IPS DF 4.7 (cell line): ENCODE measurements around the gene IDH1.
"Not testable (repeated sequence)": the region's sequence is repeated elsewhere in the genome, so short reads cannot be mapped to it uniquely, and the experiment has no call there.

Experiments used
- DNase-seq: peaks from one replicate; pipeline ENCODE4 v3.0.0-alpha.2; 2013; ENCODE audit warnings: low spot score; ENCODE audit errors: extremely low read depth

Gene IDH1

GRCh38 chr2:208254871-208255556 lies at the start of gene IDH1:
IDH1 (minus strand) TSS chr2:208255071; CDS start chr2:208251551, 3,520 bp downstream.
- no peak for DNase-seq

- no peak for DNase-seq
Measured at GRCh38 chr2:208304157-208304556, 49.3 kb upstream of the IDH1 start.

DNA sequence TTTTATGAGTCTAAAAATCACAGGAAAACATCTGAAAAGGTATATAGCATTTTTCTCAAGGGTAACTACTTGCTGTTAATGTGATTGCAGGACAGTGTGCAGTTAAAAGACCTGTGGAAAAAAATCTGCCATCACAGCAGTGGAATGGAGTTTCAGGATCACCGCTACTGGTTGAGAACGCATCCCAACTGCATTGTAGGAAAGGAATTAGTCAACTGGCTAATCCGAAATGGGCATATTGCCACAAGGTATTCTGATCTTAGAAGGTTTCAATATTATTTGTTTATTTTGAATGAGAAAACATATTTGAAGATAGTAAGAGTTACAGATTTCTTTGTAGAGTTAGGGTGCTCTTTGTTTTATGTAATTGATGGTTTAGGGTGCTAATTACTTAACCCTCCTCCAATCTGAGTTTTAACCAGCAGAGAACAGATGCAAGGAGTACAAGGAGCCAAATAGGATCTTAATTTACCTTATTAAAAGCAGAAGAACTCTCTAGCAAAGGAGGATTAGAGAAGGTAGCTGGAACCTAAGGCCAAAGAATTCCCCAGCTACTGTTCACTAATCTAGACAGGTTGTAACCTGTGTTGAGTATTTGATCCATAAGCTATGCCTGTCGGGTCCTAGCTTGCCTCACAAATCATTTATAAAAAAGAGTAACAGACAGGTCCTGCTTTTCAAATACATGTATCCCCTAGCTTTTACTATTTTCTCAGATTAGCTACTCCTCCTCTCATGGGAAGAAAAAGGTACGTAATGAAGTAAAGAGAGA lies 46.2 kb upstream of the IDH1 start:
- DNase-seq, result no peak

- no peak for DNase-seq
Measured at GRCh38 chr2:208297961-208298360, 43.1 kb upstream of the IDH1 start.

GRCh38 chr2:208296610-208297009 lies 41.7 kb upstream of the IDH1 start:
- no peak for DNase-seq

DNA sequence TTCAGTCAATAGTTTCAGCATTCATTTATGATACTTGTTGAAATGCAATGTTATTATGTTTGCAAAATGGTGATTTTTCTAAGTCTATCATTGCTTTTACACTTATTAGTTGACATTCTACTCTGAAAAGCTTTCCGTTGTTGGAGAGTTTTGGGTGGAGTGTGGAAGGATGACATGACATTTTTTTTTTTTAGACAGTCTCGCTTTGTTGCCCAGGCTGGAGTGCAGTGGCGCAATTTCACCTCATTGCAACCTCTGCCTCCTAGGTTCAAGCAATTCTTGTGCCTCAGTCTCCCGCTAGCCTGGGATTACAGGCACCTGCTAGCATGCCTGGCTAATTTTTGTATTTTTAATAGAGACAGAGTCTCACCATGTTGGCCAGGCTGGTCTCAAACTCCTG lies 41.0 kb upstream of the IDH1 start:
- DNase-seq, result no peak

DNA sequence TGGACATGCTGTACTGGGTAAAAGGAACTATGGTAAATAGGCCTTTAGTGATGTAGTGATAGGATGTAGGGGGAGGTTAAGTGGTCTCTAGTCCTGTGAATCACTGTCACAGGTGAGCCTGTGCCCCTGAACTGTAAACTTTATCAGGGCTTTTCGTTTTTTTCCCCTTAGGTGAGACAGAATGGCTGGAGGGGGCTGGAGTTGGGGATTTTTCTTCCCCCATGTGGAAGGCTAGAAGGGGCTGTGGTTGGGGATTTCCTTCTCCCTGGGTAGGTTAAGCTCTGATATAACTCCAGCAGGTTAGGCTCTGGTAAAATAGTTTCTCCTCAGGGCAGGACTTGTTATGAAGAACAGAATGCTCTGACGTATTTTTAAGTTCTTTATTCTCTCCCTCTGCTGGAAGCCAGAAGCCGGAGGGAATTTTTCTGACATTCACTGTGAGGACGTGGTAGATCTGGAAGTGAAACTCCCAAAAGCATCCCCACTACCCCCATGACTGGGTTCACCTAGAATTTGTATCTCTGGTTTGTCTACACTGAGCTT lies 39.7 kb upstream of the IDH1 start:
- DNase-seq, result no peak

- DNase-seq, result no peak
Measured at GRCh38 chr2:208285853-208286252, 31.0 kb upstream of the IDH1 start.

GRCh38 chr2:208280933-208281332 lies 26.1 kb upstream of the IDH1 start:
- DNase-seq, result no peak

DNA sequence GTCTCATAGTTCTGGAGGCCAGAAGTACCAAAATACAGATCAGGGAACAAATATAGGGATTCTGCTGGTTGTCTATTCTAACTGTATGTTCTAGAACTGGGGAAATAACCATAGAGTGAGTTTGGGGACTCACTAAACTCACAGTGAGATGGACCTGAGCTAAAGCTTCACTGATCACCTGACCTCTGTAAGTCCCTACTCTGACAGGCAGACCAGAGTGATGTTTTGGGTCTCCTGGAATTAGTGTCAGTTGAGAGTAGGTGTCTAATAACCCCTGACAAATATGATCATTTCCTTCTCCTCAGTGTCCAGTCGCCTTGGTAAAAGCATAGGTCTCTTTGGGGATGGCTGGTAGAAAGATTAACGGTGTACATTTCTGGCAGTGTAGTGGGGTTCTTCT lies 25.4 kb upstream of the IDH1 start:
- DNase-seq, result no peak

DNA sequence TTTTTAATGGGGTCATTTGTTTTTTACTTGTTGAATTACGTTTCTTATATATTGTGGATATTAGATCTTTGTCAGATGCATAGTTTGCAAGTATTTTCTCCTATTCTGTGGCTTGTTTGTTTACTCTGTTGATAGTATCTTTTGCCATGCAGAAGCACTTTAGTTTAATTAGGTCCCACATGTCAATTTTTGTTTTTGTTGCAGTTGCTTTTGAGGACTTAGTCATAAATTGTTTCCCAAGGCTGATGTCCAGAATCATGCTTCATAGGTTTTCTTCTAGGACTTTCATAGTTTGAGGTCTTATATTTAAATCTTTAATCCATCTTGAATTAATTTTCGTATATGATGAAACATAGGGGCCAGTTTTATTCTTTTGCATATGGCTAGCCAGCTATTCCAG lies 24.4 kb upstream of the IDH1 start:
- no peak for DNase-seq

- no peak for DNase-seq
Measured at GRCh38 chr2:208278549-208278948, 23.7 kb upstream of the IDH1 start.

GRCh38 chr2:208274748-208275147 lies 19.9 kb upstream of the IDH1 start:
- no peak for DNase-seq

DNA sequence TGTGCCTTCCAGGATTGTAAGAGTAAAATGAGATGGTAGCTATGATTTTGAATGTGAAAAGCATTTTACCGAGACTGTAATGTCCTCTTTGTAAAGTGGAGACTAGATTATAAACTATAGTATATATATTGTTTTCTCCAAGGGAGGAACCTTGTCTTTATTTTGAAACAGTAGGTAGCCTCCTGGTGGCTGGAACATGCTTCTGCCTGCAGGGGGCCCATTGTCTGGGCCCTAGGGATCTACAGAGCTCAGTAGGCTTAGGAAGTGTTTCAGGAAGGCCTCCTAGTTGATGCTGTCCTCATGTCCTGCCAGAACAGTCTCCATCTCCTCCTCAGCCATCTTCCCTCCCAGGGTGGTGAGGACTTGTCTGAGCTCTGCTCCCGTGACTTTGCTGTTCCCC lies 14.2 kb upstream of the IDH1 start:
- DNase-seq, result no peak

GRCh38 chr2:208268156-208268952 lies 13.5 kb upstream of the IDH1 start:
- no peak for DNase-seq

DNA sequence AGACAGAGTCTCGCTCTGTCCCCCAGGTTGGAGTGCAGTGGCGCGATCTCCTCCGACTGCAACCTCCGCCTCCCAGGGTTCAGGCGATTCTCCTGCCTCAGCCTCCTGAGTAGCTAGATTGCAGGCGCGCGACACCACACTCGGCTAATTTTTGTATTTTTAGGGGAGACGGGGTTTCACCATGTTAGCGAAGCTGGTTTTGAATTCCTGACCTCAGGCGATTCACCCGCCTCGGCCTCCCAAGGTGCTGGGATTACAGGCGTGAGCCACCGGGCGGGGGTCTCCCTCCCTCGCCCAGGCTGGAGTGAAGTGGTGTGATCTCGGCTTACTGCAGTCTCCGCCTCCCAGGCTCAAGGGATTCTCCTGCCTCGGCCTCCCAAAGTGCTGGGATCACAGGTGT lies 12.7 kb upstream of the IDH1 start:
- DNase-seq, result not testable (repeated sequence)

- DNase-seq, result no peak
Measured at GRCh38 chr2:208266936-208267335, 12.1 kb upstream of the IDH1 start.

- DNase-seq, result no peak
Measured at GRCh38 chr2:208266553-208266893, 11.7 kb upstream of the IDH1 start.

GRCh38 chr2:208265801-208266552 lies 11.1 kb upstream of the IDH1 start, which contains the start of gene PIKFYVE:
PIKFYVE (plus strand) TSS chr2:208266255; CDS start chr2:208271520, 5,265 bp downstream.
- DNase-seq, result peak; percentile 91

- no peak for DNase-seq
Measured at GRCh38 chr2:208265371-208265800, 10.5 kb upstream of the IDH1 start.
